H1 (cell line): ENCODE measurements around the gene TBC1D25. TPM values are rescaled to one million over a fixed set of nuclear protein-coding genes. Genes with fewer than 3 reads are reported as not detected.

ENCODE experiments used
- BCL11A ChIP-seq, 2 experiments: IDR thresholded peaks; one replicate each; pipeline ENCODE4 v1.6.1; 2011; ENCODE audit warnings: low read depth in 2 of 2, low read length in 2 of 2, mild to moderate bottlenecking in 2 of 2
- CHD1 ChIP-seq: IDR thresholded peaks from 2 replicates; pipeline ENCODE4 v1.6.1; 2012; ENCODE audit warnings: low read depth, low read length, improper control_type of control experiment
- CTBP2 ChIP-seq: IDR thresholded peaks from 2 replicates; pipeline ENCODE4 v1.7.0; 2011; ENCODE audit warnings: borderline replicate concordance, mild to moderate bottlenecking, moderate library complexity, mixed read lengths, low read length; ENCODE audit not compliant: insufficient read depth, insufficient read length
- EZH2 ChIP-seq: fragments of 200-600 bp; sonication (generic); IDR thresholded peaks from 2 replicates; pipeline ENCODE4 v1.7.1; 2012; ENCODE audit warnings: low read depth, mild to moderate bottlenecking, moderate library complexity, low read length, inconsistent platforms; ENCODE audit not compliant: severe bottlenecking
- HDAC2 ChIP-seq, 2 experiments: fragments of 300-600 bp in 1 of 2; sonication (generic) in 1 of 2; IDR thresholded peaks; 2 replicates each; pipeline ENCODE4 v1.6.1; 2011 to 2012; ENCODE audit warnings: low read depth in 2 of 2, low read length in 2 of 2, mild to moderate bottlenecking in 2 of 2, moderate library complexity in 2 of 2, borderline replicate concordance in 1 of 2, inconsistent platforms in 1 of 2
- JUN ChIP-seq: IDR thresholded peaks from 2 replicates; pipeline ENCODE4 v1.6.1; 2011; ENCODE audit warnings: low read depth, mild to moderate bottlenecking, improper control_type of control experiment, low read length
- KDM1A ChIP-seq: fragments of 200-600, 300-600 bp; sonication (generic); IDR thresholded peaks from 2 replicates; pipeline ENCODE4 v1.7.1; 2016; ENCODE audit warnings: mild to moderate bottlenecking, low read length, borderline replicate concordance
- KDM4A ChIP-seq: IDR thresholded peaks from one replicate; pipeline ENCODE4 v1.7.1; 2012; ENCODE audit warnings: low read depth, mild to moderate bottlenecking, moderate library complexity, low read length, inconsistent platforms; ENCODE audit not compliant: severe bottlenecking
- MAFK ChIP-seq: IDR thresholded peaks from 2 replicates; pipeline ENCODE4 v1.6.1; 2012; ENCODE audit warnings: low read depth, mild to moderate bottlenecking, improper control_type of control experiment, low read length
- NRF1 ChIP-seq: IDR thresholded peaks from 2 replicates; pipeline ENCODE4 v1.6.1; 2011; ENCODE audit warnings: mild to moderate bottlenecking, low read depth, low read length, improper control_type of control experiment
- PHF8 ChIP-seq: fragments of 200-600 bp; sonication (generic); conservative IDR thresholded peaks from 2 replicates; pipeline ENCODE4 v1.7.1; 2012; ENCODE audit warnings: low read depth, mild to moderate bottlenecking, inconsistent platforms, low read length, moderate library complexity
- POLR2A ChIP-seq, 2 experiments: IDR thresholded peaks; 1 replicate in 1 of 2; 2 replicates in 1 of 2; pipeline ENCODE4 v1.6.1; 2011; ENCODE audit warnings: low read depth in 2 of 2, low read length in 2 of 2, mild to moderate bottlenecking in 2 of 2; ENCODE audit errors: control extremely low read depth in 1 of 2
- RAD21 ChIP-seq, 2 experiments: IDR thresholded peaks in 1 of 2; conservative IDR thresholded peaks in 1 of 2; 2 replicates each; pipeline ENCODE4 v1.6.1; 2011; ENCODE audit warnings: low read depth in 2 of 2, low read length in 2 of 2, improper control_type of control experiment in 1 of 2, inconsistent platforms in 1 of 2, mild to moderate bottlenecking in 1 of 2, moderate library complexity in 1 of 2
- SAP30 ChIP-seq: fragments of 300-600 bp; sonication (generic); IDR thresholded peaks from 2 replicates; pipeline ENCODE4 v1.7.1; 2012; ENCODE audit warnings: low read length, moderate library complexity, mild to moderate bottlenecking, inconsistent platforms; ENCODE audit not compliant: insufficient read depth, insufficient replicate concordance
- SP1 ChIP-seq: IDR thresholded peaks from 2 replicates; pipeline ENCODE4 v1.6.1; 2011; ENCODE audit warnings: low read depth, low read length
- TAF7 ChIP-seq: optimal IDR thresholded peaks from 2 replicates; pipeline ENCODE3; 2011; ENCODE audit warnings: low read depth, mild to moderate bottlenecking, inconsistent platforms, low read length, moderate library complexity, borderline replicate concordance
- polyA plus RNA-seq, 7 experiments: library from polyadenylated mRNA; depleted of rRNA in 3 of 7; stranded (reverse) in 5 of 7; unstranded in 2 of 7; fragments of >200 nt in 5 of 7; fragments of 200-250 nt in 2 of 7; gene quantifications; 1 replicate in 5 of 7; 2 replicates in 1 of 7; 4 replicates in 1 of 7; pipeline versions ENCODE4 v1.2.1 to v1.2.3, GENCODE V29; 2011 to 2013; ENCODE audit warnings: missing spikeins in 2 of 7, mixed read lengths in 2 of 7
- total RNA-seq: library from RNA; stranded (reverse); fragmentation: NEBNext Ultra II Directional; extraction: Animal tissue kit (Norgen Biotek cat#: 25700); gene quantifications from 2 replicates; pipeline ENCODE4 v1.2.1, GENCODE V29; 2021
- TF ChIP-seq, protein P1 (sequence below): IDR thresholded peaks from 2 replicates; pipeline ENCODE4 v1.6.1; 2011; ENCODE audit warnings: low read depth, mild to moderate bottlenecking, low read length; ENCODE audit not compliant: insufficient read depth
- TF ChIP-seq, protein P2 (sequence below), 3 experiments: IDR thresholded peaks; 1 replicate in 2 of 3; 2 replicates in 1 of 3; pipeline versions ENCODE4 v1.5.1 to v1.6.1; 2011; ENCODE audit warnings: low read length in 3 of 3, mild to moderate bottlenecking in 3 of 3, inconsistent platforms in 2 of 3, low read depth in 1 of 3, moderate library complexity in 1 of 3; ENCODE audit not compliant: insufficient read depth in 1 of 3; ENCODE audit errors: control extremely low read depth in 1 of 3

TBC1D25 gene
- total and polyA plus RNA-seq, 2 of the 8 experiments (the other 6 are each of a cell fraction or from before 2014, with no cell fraction given): 6.5 to 6.8 TPM

DNA sequence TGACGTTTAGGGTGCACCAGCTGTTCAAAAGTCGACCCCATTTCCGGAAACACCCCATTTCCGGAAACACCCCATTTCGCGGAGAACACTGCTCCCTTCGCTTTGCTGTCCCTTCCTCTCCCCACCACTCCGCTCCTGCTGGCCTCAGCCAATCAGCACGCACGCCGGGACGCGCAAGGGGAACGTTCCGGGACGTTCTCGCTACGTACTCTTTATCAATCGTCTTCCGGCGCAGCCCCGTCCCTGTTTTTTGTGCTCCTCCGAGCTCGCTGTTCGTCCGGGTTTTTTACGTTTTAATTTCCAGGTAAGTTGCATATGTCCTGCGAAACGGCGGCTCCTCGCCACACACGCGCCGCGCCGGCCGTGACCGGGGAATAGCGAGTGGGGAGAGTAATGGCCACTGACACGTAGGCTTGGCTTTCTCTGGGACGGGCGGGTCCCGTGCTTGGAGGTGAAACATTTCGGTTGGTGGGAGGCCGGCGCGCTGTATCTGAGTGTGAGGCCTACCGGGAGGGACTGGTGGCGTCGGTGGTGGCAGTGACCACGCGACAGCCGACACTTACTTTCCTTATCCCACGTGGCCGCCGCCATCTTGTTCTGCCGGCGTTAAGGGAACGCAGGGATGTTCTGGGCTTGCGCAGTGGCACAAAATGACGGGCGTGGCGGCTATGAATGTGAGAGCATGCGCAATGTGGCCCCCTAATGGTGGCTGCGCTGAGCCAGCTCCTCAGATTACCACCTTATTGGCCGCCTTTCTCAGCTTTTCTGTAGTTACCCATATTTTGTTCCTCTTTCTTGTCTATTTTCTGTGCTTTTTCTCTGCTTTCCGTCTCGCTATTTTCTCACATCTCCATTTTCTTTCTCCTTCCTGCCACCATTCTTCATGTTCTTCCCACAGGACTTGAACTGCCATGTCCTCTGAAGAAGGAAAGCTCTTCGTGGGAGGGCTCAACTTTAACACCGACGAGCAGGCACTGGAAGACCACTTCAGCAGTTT, 35.1 kb downstream of the TBC1D25 start, which contains the start of gene RBM3 (continued):
- TF ChIP-seq JUN: no peak
- no peak for TF ChIP-seq EZH2
- TF ChIP-seq MAFK: no peak
- TF ChIP-seq SP1: no peak
- TF ChIP-seq, protein P1, sequence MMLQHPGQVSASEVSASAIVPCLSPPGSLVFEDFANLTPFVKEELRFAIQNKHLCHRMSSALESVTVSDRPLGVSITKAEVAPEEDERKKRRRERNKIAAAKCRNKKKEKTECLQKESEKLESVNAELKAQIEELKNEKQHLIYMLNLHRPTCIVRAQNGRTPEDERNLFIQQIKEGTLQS: no peak
- peak; percentile 46 for TF ChIP-seq NRF1
- no peak for TF ChIP-seq KDM4A
- no peak for TF ChIP-seq BCL11A (IDR thresholded peaks at IDR 0.05; ENCODE audit: low read depth in 2 of 2, low read length in 2 of 2)
- TF ChIP-seq POLR2A (IDR thresholded peaks at IDR 0.05; ENCODE audit: control extremely low read depth in 1 of 2, low read depth in 2 of 2, low read length in 2 of 2): peak; percentile 55 to 92
- TF ChIP-seq KDM1A: no peak
- peak; percentile 91 for TF ChIP-seq PHF8
- TF ChIP-seq, protein P2, sequence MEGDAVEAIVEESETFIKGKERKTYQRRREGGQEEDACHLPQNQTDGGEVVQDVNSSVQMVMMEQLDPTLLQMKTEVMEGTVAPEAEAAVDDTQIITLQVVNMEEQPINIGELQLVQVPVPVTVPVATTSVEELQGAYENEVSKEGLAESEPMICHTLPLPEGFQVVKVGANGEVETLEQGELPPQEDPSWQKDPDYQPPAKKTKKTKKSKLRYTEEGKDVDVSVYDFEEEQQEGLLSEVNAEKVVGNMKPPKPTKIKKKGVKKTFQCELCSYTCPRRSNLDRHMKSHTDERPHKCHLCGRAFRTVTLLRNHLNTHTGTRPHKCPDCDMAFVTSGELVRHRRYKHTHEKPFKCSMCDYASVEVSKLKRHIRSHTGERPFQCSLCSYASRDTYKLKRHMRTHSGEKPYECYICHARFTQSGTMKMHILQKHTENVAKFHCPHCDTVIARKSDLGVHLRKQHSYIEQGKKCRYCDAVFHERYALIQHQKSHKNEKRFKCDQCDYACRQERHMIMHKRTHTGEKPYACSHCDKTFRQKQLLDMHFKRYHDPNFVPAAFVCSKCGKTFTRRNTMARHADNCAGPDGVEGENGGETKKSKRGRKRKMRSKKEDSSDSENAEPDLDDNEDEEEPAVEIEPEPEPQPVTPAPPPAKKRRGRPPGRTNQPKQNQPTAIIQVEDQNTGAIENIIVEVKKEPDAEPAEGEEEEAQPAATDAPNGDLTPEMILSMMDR (IDR thresholded peaks at IDR 0.05; ENCODE audit: control extremely low read depth in 1 of 3, insufficient read depth in 1 of 3, low read depth in 1 of 3, low read length in 3 of 3): peak; percentile 2 to 39 (median 35); a peak in 2 of 4 replicates
- TF ChIP-seq CHD1: peak; percentile 44; the same call in 1 of the 2 replicates
- no peak for TF ChIP-seq SAP30
- TF ChIP-seq CTBP2: no peak
- TF ChIP-seq RAD21 (IDR thresholded peaks at IDR 0.05 in 1 of 2, conservative IDR thresholded peaks at IDR 0.05 in 1 of 2; ENCODE audit: low read depth in 2 of 2, low read length in 2 of 2): no peak
- TF ChIP-seq TAF7: peak; percentile 59
- no peak for TF ChIP-seq HDAC2 (IDR thresholded peaks at IDR 0.05; ENCODE audit: borderline replicate concordance in 1 of 2, low read depth in 2 of 2, low read length in 2 of 2)
